Liver (tissue), 3 donors: ENCODE data around the gene SOCS3.

Experiments used
- EGR1 ChIP-seq, 2 donors: IDR thresholded peaks; 2 replicates each; pipeline ENCODE4 v1.6.1; 2016 to 2018; ENCODE audit warnings: antibody characterized with exemption in 2 of 2, low read depth in 2 of 2
- HNF4G ChIP-seq: IDR thresholded peaks from 2 replicates; pipeline ENCODE4 v1.6.1; 2016; ENCODE audit warnings: antibody characterized with exemption
- JUND ChIP-seq, 2 donors: IDR thresholded peaks; 2 replicates each; pipeline ENCODE4 v1.6.1; 2016; ENCODE audit warnings: antibody characterized with exemption in 2 of 2
- RAD21 ChIP-seq, 2 donors: IDR thresholded peaks; 2 replicates each; pipeline ENCODE4 v1.6.1; 2016; ENCODE audit warnings: antibody characterized with exemption in 2 of 2, mild to moderate bottlenecking in 2 of 2
- SP1 ChIP-seq: IDR thresholded peaks from 2 replicates; pipeline ENCODE4 v1.6.1; 2018; ENCODE audit warnings: antibody characterized with exemption, mild to moderate bottlenecking
- TAF1 ChIP-seq: conservative IDR thresholded peaks from 2 replicates; pipeline ENCODE4 v1.6.1; 2016; ENCODE audit warnings: antibody characterized with exemption, mild to moderate bottlenecking
- YY1 ChIP-seq: IDR thresholded peaks from 2 replicates; pipeline ENCODE4 v1.6.1; 2016; ENCODE audit warnings: antibody characterized with exemption, mild to moderate bottlenecking
- TF ChIP-seq, protein P1 (sequence below): fragments of 150-350 bp; IDR thresholded peaks from 2 replicates; pipeline ENCODE4 v1.5.1; 2017; ENCODE audit warnings: improper control_type of control experiment, low read depth, low read length; ENCODE audit not compliant: missing input control
- TF ChIP-seq, protein P2 (sequence below): IDR thresholded peaks from 2 replicates; pipeline ENCODE4 v1.6.1; 2016; ENCODE audit warnings: antibody characterized with exemption, mild to moderate bottlenecking
- TF ChIP-seq, protein P3 (sequence below): IDR thresholded peaks from 2 replicates; pipeline ENCODE4 v1.6.1; 2016; ENCODE audit warnings: antibody characterized with exemption
- donor health status: healthy.
- donor health status: healthy.

DNA sequence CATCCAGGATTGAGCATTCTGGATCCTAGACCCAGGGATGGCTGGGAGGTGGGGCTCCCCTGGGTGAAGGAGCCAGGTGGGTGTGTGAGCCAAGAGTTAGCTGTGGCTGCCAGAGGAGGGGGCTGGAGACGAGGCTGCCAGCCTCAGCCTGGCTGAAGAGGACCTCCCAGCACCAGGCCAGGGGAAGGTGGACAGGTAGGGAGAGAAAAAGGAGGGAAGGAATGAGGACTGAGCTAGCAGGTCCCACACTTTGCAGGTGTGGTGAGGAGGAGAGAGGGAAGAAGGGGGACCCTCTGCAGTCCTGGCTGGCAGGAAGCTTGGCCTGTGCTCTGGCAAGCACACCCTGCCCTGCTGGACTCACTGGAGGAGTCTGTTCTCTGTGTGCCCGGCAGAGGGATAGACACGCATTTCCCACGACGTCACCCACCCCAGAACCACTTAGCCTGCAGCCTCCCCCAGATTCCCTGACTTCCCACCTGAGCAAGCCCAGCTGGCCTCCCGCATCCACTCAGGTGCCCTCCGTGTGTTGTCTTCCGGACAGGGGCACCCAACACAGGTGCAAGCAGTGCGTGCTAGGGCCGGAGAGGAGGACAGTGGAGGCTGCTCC is 42.0 kb downstream of the SOCS3 start:
- TF ChIP-seq, protein P1, sequence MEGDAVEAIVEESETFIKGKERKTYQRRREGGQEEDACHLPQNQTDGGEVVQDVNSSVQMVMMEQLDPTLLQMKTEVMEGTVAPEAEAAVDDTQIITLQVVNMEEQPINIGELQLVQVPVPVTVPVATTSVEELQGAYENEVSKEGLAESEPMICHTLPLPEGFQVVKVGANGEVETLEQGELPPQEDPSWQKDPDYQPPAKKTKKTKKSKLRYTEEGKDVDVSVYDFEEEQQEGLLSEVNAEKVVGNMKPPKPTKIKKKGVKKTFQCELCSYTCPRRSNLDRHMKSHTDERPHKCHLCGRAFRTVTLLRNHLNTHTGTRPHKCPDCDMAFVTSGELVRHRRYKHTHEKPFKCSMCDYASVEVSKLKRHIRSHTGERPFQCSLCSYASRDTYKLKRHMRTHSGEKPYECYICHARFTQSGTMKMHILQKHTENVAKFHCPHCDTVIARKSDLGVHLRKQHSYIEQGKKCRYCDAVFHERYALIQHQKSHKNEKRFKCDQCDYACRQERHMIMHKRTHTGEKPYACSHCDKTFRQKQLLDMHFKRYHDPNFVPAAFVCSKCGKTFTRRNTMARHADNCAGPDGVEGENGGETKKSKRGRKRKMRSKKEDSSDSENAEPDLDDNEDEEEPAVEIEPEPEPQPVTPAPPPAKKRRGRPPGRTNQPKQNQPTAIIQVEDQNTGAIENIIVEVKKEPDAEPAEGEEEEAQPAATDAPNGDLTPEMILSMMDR, result no peak
- TF ChIP-seq, protein P2, sequence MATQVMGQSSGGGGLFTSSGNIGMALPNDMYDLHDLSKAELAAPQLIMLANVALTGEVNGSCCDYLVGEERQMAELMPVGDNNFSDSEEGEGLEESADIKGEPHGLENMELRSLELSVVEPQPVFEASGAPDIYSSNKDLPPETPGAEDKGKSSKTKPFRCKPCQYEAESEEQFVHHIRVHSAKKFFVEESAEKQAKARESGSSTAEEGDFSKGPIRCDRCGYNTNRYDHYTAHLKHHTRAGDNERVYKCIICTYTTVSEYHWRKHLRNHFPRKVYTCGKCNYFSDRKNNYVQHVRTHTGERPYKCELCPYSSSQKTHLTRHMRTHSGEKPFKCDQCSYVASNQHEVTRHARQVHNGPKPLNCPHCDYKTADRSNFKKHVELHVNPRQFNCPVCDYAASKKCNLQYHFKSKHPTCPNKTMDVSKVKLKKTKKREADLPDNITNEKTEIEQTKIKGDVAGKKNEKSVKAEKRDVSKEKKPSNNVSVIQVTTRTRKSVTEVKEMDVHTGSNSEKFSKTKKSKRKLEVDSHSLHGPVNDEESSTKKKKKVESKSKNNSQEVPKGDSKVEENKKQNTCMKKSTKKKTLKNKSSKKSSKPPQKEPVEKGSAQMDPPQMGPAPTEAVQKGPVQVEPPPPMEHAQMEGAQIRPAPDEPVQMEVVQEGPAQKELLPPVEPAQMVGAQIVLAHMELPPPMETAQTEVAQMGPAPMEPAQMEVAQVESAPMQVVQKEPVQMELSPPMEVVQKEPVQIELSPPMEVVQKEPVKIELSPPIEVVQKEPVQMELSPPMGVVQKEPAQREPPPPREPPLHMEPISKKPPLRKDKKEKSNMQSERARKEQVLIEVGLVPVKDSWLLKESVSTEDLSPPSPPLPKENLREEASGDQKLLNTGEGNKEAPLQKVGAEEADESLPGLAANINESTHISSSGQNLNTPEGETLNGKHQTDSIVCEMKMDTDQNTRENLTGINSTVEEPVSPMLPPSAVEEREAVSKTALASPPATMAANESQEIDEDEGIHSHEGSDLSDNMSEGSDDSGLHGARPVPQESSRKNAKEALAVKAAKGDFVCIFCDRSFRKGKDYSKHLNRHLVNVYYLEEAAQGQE, result no peak
- TF ChIP-seq SP1, result no peak
- TF ChIP-seq TAF1, result no peak
- TF ChIP-seq HNF4G, result no peak
- no peak for TF ChIP-seq JUND (IDR thresholded peaks at IDR 0.05)
- no peak for TF ChIP-seq EGR1 (IDR thresholded peaks at IDR 0.05; ENCODE audit: low read depth in 2 of 2)
- TF ChIP-seq YY1, result no peak
- TF ChIP-seq, protein P3, sequence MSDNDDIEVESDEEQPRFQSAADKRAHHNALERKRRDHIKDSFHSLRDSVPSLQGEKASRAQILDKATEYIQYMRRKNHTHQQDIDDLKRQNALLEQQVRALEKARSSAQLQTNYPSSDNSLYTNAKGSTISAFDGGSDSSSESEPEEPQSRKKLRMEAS, result no peak
- TF ChIP-seq RAD21 (IDR thresholded peaks at IDR 0.05), result no peak
